HG03095 (cell line): ENCODE data around the gene ARL15.
"Not testable (repeated sequence)": the region's sequence is repeated elsewhere in the genome, so short reads cannot be mapped to it uniquely, and the experiment has no call there.

Experiments
- ATAC-seq: cut with Tn5 transposase; IDR thresholded peaks from one replicate; pipeline ENCODE4 v1.9.1; 2021; ENCODE audit warnings: moderate library complexity; ENCODE audit not compliant: unreplicated experiment

The ARL15 gene

GRCh38 chr5:53997736-53998627 is 312.4 kb downstream of the ARL15 start:
- ATAC-seq, result no peak

- ATAC-seq, result no peak
Measured at GRCh38 chr5:53996008-53996407, 314.4 kb downstream of the ARL15 start.

DNA sequence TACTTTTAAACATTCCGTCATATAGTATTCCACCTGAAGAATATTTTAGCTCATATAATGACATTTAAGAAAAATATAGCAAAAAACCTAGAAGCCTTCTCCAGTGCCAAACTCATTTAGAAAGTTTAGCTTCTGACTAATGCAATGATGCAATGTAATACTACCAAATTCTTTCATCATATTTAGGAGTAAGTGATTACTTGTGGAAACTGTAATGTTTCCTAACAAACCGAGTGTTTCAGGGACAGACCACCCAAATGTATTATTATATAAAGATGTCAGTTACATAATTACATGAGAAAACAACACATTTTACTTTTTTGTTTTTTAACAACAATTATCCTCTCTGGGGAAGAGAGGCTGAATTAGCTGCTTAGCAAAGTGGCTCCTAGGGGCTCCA is 316.2 kb downstream of the ARL15 start:
- ATAC-seq, result no peak

DNA sequence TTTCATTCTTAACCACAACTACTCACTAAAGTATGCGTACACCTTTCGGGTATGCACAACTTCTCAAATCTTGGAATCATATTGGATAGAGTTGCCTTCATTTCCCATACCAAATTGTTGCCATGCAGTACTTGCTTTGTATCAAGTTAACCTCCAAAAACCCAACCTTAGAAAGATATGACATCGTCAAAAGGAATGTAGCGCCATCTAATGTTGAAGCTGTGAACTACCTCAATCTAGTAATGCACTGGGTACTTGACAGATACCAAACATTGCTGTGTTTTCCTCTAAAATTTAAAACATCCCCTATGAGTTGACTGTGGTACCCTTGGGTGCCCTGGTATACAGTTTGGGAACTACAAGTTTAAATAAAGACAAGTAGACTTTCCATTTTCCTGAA is 318.4 kb downstream of the ARL15 start:
- ATAC-seq, result no peak

DNA sequence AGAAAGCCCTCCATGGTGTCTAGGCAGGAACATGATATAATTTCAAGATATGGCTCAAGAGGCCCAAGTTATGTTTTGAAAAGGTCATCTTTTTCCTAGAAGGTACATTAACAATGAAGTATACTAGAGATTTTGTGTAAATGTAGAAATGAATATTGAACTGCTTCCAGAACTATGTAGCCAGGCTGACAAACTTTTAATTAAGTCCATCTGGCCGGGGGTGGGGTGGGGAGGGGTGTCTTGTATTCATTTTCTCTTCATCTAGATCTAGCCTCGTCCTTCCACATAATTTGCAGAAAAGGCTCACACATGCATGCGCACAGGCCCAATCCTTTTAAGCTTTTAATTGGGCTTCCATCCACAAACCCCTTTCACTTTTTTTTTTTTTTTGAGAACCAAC is 323.3 kb downstream of the ARL15 start:
- no peak for ATAC-seq

DNA sequence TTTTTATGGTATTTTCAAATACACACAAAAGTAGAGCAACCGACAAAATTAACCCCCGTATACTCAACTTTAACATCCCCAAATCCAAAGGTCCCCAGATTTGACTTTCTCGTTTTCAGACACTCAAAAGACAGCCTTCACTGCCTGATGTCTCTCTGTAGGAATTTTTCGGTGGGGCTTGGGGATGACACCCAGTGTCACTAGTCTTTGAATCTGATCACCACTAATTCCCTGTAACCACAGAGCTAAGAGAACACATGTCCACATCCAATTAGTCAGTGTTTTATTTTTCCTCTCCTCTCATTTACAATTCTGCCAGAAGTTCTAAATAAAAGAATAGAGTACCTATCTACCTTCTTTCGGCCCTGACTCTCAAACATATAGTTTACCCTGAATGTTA is 324.6 kb downstream of the ARL15 start:
- no peak for ATAC-seq

- ATAC-seq, result no peak
Measured at GRCh38 chr5:53984971-53985370, 325.4 kb downstream of the ARL15 start.

DNA sequence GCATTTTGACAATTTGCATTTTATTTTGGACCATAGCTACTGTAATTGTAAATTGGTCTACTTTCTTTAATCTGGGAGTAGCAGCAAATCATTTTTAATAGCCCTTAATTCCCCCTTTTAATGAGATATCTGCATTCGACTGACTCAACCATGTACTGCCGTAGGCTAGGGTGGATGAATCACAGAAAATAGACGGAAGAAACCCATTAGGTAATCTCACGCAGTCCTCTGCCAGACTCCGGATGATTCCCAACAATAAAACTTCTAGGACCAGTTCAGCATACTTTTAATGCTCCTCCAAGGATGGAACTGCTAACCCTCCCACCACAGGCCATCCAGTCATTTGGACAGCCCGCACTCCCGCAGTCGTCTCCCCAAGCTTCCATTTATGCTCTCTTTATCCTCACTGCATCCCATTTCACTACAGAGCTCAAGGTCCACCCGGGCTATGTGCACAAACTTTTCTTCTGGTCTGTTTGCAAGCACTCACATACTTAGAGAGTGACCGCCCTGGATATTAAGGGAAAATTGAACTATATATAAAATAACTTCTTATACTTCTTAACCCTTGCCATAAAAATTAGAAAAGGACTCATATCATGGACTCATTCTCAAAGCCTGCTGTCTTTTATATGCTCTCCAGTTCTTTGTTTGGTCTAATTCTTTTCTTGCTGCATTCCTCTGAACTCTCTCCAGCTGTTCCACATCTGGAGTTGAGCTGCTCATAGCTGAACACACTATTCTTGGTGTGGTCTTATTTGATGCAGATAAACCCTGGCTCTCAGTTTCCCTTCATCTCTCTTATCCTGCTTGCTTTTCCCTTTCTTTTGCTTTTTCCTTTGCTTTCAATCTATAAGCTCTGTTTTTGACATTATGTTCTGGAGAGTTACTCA is 326.6 kb downstream of the ARL15 start:
- no peak for ATAC-seq

DNA sequence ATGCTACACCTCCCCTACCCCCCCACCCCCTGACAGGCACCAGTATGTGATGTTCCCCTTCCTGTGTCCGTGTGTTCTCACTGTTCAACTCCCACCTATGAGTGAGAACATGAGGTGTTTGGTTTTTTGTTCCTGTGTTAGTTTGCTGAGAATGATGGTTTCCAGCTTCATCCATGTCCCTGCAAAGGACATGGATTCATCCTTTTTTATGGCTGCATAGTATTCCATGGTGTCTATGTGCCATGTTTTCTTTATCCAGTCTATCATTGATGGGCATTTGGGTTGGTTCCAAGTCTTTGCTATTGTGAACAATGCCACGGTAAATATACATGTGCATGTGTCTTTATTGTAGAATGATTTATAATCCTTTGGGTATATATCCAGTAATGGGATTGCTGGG is 328.1 kb downstream of the ARL15 start:
- not testable (repeated sequence) for ATAC-seq

- no peak for ATAC-seq
Measured at GRCh38 chr5:53980061-53980460, 330.3 kb downstream of the ARL15 start.

DNA sequence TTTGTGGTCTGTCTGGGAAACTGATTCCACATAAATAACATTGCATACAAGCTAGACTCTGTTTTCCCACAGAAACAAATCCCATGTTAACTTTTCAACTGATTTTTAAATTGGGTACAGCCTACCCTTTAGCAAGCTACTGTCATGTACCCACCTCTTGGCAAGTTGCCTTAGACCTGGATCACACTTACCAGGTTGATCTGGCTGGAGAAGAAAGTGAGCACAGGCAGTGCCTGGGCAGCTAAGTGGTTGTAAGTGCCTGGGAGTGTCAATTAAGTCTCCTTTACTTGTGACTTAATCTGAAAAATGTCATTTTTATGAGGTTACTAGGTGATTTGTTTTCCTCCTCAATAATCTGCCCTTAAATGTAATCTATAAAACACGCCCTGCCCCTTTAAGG is 336.4 kb downstream of the ARL15 start:
- no peak for ATAC-seq

- ATAC-seq, result no peak
Measured at GRCh38 chr5:53972314-53972713, 338.1 kb downstream of the ARL15 start.

- no peak for ATAC-seq
Measured at GRCh38 chr5:53971551-53971950, 338.8 kb downstream of the ARL15 start.

- no peak for ATAC-seq
Measured at GRCh38 chr5:53971131-53971530, 339.2 kb downstream of the ARL15 start.

DNA sequence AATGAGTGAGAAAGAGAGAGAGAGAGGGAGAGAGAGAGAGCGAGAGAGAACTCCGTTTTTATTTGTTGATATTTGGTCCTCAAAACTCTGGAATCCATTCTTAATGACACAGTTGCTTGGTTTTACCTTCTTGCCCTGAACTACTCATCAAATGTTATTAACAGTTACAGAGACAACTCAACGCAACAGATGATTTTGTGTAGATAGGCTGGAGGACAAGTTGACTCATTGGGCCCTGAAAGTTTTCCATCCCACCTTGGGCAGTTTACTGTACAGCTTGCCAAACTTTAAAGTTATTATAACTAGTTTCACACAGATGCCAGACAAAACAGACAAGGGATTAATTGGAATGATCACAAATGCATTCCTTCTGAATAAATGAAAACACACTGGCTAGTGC is 339.9 kb downstream of the ARL15 start:
- no peak for ATAC-seq

GRCh38 chr5:53969176-53969730 is 341.1 kb downstream of the ARL15 start:
- no peak for ATAC-seq

DNA sequence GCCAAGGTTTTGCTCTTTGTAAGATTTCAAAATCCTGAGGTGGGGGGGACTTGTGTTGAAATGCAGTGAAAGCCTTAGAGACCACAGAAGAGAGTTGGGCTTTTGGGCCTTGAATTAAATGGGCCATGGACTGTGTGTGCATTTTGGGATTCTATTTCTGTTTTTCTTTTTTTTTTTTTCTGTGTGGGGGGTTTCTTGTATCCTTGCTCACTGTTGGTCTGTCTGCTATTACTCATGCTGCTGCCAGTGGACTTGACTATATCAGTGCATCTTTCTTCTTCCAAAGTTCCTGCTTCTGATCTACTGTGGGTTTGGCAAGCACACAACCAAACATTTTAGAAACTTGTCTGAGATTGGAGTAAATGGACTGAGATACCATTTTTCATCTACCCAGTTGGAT is 344.9 kb downstream of the ARL15 start:
- ATAC-seq, result no peak

DNA sequence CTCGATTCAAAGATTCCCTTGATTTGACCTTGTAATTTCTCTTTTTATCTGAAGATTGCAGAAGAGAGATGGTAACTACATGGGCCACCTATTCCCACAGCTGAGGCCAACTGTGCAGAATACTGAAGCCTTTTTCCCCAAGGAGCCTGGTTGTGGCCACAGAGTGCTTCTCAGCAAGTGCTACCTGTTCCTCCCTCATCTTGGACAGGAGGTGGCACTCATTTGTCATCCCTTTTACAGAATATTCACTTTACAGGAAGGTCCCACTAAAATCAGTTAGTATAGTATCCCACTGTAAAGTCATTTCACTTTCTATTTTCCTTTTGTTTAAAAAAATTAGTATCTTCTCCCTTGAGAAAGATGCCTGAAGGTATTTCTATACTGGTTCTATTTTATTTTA is 346.4 kb downstream of the ARL15 start:
- ATAC-seq, result no peak

DNA sequence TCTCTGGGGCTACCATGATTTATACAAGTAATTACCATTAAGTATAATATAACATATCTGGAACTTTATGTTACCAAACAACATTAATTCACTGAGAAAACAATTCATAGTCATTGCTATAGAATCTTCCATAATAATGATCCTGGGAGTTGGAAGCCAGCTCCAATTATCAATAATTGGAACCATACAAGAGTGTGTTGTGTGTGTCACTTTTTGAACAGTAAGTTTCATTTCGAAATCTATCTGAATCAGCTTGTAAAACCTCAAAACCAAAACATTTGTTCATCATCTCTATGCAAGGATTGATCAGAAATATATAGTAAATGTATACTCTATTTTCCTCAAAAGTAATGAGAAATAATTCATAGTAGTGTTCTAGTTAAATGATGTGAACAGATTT is 348.1 kb downstream of the ARL15 start:
- no peak for ATAC-seq

DNA sequence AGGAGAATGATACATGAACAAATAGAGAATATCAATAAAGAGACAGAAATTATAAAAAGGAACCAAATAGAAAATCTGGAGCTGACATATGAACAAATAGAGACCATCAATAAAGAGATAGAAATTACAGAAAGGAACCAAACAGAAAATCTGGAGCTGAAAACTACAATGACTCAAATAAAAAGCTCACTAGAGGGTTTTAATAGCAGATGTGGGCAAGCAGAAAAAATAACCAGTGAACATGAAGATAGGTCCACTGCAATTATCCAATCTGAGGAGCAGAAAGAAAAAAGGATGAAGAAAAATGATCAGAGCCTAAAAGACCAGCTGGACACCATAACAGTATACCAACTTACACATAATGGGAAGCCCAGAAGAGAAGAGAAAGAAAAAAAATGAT is 353.7 kb downstream of the ARL15 start:
- ATAC-seq, result no peak

DNA sequence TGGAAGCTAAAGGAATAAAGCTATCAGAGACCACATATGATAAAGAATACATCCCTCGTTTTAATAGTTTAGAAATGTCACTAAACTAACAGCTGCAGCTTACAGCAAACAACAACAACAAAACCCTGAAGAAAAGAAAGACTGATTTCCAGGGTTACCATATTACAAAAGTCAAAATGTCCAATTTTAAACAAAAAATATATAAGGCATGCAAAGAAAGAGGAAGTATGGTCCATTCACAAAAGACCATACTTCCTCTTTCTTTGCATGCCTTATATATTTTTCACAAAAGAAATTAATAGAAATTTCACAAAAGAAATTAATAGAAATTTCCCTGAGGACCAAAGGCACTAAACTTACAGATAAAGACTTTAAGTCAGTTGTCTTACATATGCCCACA is 354.2 kb downstream of the ARL15 start:
- ATAC-seq, result no peak

- ATAC-seq, result no peak
Measured at GRCh38 chr5:53950621-53951020, 359.8 kb downstream of the ARL15 start.
